HG03103 (cell line): ENCODE results near the gene PFKFB2.

Source experiments
- ATAC-seq: cut with Tn5 transposase; IDR thresholded peaks from one replicate; pipeline ENCODE4 v1.9.1; 2021; ENCODE audit warnings: low read depth; ENCODE audit not compliant: unreplicated experiment

PFKFB2 gene

DNA sequence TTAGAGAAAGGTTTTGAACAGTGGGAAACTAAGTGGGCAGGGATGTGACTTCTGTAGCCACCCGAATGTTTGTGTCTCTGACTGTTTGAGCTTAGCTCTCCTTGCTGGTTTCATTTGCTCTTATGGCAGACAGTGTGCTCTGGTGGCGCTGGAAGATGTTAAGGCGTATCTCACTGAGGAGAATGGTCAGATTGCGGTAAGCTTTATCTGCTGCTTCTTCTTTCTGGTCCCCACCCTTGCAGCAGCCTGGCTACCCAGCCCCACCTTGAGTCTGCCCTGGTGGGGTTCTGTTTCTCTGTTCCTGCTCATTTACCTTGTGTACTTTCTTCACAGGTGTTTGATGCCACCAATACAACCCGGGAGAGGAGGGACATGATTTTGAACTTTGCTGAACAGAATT, 9.9 kb downstream of the PFKFB2 start:
- ATAC-seq: no peak

DNA sequence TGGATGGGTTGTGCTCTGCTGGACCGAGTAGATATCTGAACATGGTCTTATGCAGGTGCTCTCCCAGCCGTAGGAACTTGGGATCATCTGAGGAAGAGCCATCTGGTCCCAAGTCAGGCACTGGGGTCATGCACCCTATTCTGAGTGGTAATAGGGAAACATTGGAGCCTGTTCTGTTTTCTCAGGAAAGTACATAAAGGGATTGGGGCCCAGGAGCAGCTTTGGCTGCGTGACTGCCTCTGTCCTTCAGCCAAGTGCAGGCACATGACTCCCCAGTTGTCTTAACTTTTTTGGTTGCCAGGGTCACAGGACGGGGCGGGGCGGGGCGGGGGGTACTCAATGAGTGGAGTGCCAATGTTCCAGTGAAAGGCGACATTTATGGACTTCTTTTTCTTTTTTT, 11.5 kb downstream of the PFKFB2 start:
- ATAC-seq: no peak

DNA sequence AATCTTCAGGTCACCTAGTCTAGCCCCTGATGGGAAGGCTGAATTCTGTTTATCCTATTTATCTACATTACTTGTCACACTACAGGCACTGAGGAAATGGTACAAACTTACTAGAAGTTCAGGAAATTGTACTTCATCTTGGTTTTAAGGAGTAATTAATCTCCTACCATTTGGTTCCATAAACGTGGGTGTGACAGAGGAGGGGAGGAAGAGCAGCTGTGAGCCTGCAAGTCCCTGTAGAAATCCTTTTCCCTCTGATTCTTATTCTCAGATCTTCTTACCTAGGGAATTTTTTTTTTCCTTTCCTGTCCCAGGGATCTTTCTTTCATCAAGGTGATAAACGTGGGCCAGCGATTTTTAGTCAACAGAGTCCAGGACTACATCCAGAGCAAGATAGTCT, 14.1 kb downstream of the PFKFB2 start:
- no peak for ATAC-seq

DNA sequence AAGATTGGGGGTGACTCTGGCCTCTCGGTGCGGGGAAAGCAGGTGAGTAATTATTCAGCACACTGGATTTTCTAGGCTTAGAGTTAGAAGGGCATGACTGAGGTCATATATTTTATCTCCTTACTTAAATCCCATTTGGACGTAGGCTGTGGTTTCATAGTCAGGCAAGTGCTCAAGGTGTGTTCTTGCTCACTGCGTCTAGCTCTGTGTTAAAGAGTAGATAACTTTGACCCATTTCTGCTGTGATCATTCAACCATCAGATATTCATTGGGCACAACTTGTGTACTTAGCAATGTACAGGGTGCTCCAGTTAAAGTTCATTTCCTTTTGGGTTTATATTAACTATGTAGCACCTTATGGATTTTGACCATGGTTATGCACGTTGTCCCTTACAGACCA, 14.6 kb downstream of the PFKFB2 start:
- no peak for ATAC-seq

DNA sequence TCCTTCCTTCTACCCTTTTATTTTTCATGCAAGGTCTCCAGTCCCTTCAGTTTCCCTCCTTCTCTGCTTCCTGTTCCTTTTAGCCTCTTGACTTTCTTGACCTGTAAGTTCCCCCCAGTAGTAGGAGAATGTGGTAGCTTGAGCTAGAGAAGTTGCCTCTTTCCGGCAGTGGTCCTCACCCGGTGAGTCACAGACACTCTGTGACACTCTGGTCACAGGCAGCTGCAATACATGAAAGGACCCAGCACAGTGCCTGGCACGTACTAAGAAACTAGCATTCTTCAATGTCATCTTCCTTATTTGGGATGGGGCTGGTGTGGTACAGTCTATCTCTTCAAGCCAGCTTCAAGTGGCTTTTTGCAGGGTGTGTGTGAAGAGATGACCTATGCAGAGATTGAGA, 16.0 kb downstream of the PFKFB2 start:
- ATAC-seq: no peak

DNA sequence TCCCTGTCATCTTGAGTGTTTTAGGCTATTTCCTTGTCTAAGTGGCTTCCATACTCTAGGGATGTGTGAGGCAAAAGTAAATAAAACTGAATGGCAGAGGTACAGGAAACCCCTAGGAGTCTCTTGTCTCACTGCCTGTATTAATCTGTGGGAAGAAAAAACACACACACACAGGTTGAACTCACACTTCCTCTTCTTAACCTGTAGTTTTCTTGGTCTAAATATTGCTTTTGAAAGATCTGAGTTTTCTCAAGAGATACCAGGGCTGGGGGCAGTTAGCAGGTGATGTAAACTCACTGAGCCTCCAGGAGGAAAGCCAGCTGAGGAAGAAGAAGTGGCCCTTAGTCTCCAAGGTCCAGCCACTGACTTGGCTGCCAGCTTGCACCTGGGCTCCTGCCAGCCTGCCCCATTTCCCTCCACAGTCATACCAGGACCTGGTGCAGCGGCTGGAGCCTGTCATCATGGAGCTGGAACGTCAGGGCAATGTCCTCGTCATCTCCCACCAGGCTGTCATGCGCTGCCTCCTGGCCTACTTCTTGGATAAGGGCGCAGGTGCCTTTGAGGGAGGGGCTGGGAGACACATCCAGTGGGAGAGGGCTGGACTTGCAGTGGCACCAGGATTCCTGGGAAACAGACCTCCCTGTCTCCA, 16.9 kb downstream of the PFKFB2 start:
- ATAC-seq: no peak

DNA sequence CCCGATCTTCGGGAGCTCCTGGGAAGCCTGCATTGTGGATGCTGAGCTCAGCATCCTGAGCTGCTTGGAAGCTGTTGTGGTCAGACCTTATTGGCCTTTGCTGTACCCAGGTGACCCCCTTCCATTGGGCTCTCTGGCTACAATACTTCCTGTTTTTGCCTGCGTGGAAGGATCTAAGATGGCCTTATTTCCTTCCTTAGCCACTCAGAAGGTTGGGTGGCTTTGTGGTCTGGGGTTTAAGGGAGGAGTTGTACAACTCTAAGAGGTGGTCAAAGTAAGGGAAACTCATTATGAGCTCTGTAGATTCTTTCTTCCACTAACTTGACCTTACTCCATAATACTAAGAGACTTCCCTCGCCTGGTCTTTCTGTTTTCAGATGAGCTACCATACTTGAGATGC, 17.7 kb downstream of the PFKFB2 start:
- ATAC-seq: no peak

DNA sequence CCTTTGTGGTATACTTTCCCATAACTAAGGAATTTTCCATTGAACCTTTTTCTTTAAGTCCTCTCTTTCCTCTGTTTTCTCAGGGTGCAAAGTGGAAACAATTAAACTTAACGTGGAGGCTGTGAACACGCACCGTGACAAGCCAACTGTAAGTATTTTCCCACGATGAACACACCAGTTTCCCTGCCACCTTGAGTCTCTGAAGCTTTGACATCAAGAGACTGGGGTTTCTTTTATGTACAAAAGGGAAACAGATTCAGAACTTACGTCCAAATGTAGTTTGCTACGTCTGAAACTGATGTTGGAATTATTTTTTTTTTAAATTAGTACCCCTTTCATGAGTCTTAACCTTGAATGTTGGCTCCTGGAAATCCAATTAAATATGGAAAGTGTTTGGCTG, 18.4 kb downstream of the PFKFB2 start:
- ATAC-seq: no peak

DNA sequence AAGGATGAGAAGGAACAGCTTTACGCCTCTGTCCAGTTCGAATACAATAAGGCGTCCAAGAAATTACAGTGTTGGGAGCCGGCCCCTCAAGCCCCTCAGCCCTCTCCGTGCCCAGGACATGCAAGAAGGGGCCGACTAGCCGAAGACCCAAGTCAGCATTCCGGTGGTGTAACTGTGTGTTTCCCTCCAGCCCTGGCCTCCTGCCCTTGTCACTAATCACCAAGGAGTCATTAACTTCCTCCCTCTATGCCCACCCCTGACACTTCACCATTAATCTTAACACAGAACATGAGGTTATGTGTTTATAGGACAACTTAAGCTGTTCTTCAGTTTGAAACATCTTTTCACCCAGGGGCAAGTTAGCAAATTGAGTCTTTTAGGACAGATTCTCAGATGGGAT, 19.2 kb downstream of the PFKFB2 start:
- no peak for ATAC-seq

DNA sequence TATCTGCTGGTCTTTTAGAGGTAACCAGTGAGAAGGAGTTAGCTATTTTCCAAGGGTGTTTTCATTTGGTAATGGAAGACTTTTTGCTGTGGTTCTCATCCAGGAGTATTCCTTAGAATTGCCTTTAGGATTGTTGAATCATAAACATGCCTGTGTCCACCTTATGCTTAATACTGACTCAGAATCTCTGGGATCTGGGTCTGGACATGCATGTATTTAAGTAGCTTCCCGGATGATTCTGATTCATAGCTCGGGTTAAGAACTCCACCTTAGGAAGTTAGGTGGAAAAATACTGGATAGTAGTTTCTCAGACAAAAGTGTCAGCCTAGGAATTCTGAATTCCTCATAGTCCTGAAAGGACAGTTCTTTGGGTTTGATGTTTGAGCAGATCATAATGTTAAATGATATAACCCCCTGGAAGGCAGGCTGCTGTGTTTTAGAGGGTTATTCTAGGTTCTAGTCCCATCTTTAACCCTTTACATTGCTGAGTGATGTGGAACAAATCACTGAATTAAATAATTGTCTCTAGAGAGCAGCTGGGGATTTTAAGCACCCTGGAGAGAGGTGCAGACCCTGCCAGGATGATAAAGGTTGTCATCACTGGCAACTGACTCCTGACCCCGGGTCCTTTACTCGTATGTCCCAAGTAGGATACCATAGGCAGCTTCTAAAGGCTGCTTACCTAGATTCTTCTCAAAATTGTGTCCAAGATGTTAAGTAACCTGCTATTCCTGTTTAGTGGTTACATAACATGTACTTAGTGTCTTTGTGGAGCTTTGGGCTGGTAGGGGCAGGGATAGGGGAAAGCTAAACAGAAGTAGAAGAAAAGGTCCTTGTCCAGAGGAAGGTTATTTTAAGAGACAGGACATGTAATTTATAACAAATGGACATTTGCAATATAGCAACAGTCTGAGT, 21.1 kb downstream of the PFKFB2 start:
- no peak for ATAC-seq

DNA sequence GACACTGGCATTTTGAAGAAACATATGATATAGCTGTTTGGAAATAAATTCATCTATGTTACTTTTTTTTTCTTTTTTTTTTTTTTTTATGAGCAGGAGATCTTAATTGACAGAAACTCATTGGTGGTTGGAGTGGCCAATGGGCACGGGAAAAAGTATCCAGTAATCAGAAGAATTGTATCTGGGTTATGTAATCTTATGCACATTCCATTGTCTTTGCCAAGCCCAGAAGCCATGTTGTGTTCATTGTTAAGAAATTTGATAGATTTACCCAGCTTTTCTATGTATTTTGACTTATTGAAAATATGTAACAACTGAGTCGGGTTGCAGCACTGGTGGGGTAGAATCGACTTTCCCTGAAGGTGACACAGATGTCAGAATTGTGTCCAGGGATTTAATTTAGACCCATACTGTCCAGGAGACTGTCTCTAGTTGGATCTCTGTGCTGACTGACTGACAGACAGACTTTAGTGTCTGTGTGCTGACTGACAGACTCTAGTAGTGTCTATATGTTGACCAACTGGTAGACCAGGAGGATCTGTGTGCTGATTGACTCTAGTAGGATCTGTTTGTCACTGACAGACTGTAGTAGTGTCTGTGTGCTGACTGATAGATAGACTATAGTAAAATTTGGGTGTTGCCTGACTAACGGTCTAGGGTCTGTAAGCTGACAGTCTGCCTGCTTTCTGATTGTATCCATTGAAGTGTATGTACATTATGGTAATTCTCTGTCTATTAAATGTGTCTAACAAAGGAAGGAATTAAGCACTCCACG, 23.3 kb downstream of the PFKFB2 start:
- ATAC-seq: no peak

DNA sequence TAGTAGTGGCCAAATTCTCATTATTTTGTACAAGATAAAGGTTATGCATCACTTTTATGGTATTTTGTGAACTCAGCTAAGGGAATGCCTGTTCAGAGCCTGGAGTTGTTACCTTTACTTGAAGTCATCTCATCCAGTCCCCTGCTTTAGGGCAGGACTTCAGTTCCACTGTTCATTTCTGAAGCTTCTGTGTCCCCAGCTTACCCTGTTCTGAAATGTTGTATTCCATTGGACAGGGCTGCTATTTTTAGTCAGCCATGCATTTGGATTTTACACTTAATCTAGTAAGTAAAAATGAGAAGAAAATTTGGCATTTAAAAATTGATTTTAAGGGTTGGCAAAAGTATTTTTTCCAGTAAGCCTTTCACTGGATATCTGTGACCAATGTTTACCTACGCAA, 23.9 kb downstream of the PFKFB2 start:
- no peak for ATAC-seq

DNA sequence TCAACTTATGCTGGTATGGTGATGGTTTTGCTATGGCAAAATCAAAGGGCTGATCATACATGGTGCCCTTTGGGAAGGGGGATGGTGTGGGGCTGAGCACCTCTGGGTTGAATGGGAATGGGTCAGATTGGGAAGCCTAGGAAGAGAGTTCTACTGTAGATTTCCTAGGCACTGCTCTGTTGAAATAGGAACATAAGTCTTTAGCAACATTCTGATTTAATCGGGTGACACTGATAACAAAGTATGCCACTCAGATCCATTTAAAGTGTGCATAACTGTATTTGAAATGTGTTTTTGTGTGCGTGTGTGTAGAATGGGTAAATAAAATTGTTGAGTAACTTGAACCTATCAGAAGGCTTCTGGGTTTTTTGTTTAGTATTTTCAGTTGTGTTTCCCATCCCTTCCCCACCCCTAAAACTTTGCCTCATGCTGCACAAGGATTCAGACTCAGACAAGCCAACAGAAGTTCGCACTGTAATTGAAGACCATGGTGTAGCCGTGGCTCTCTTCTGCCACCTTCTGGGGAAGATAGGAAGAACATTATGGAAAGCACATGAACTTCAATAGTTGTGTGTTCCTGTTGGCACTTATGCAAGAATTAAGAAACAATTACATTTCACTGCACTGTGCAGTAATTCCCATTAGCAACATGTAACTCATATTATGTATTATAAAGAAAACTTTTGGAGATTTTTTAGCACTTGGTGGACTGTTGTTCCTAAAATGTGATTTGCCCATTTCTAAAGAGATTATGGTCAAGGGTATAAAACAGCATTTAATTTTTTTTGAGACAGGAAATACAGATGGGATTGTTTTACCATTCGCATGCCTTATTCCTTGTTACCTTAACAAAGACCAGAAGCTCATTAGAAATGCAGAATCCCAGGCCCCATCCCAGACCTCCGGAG, 24.6 kb downstream of the PFKFB2 start:
- ATAC-seq: no peak

DNA sequence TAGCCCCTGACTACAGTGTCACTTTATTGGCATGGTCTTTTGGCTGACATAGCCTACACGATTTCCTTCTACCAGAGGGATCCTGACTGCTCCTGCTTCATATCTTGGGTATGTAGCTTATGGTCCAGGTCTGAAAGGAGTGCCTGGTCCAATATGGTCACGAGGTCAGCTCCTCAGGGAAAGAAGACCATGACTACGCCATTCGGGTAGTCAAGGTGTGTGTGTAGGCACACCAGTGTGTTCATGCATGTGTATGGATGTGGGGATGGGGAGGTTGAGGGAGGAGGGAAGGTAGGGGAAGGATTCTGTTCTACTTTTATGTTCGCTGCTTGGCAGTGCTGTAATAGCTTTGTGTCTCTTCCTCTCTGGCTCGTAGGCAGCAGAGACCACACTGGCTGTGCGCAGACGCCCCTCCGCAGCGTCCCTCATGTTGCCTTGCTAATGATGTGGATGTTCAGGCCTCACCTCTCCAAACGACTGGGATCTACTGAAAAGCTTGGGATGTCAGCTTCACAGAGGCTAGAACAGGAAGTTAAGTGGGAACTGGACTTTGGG, 25.6 kb downstream of the PFKFB2 start:
- no peak for ATAC-seq

DNA sequence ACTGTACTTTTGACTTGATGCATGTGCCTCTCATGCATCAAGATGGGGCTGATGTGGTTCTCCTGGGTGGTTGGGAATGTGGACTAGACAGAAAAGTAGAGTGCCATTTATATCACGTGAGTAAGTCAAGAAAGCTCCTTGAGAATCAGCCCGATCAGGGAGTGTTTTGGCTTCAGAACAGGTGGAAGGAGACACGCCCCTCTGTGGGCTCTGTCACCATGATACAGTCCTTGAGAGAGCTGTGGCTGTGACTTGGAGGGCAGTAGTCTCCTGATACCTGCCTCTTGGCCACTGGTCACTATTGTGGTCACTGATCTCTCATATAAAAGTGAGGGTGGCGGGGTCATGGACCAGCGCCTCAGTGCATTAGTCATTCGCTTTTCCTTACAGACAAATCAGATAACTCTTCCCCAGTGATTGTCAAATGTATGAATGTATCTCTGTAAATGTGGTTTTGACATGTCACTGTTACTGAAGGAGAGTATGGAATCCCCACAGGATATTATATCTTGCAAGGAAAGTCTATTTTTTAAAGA, 26.7 kb downstream of the PFKFB2 start:
- no peak for ATAC-seq

DNA sequence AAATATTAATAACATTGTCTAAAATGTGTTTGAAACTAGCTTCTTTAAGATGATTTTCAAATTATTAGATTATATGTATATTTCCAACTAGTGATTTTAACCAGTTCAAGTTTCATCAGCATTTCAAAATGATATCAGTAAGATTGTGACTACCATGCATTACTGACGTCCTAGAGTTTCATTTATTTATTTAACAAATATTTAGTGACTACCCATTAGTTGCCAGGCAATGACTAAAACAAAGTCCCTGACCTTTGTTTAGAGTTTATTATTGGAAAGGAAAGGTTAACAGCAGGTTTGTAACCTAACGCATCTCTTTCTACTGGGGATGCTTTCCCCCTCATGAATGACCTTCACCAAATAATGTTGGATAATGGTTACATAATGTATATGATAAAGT, 28.0 kb downstream of the PFKFB2 start:
- no peak for ATAC-seq

DNA sequence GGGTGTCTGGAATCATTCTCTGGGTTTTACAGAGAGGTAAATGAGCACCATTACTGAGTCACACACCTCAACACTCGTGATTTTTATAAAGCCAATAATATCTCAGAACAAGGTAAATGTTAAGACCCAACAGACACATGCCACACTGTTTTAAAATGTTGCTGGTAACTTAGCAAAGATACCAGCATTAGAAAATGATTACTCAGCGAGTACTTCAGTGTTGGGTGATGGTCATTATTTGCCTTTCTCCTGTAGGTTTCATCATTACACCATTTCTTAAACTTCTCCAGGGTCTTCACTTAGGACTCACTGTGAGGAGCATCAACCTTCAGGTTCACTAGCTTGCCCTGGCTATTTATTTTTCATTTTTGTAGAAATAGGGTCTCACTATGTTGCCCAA, 28.7 kb downstream of the PFKFB2 start:
- no peak for ATAC-seq

DNA sequence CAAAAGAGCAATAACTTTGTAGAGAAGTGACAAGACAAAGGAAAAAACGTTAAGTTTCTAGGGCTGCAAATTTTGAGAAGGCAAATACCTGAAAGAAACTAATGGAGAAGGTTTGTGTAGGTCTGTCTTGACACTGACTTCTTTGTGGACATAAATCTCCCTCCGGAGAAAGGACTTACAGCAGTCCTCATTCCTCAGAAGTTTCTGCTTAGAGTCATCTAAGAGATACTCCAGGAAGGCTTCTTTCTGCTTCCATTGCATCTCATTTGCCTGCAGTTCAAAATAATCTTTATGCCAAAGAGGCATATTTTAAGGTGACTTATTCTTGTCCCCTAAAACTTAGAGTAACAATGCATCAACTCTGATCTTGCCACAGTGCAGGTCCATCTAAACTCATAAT, 31.2 kb downstream of the PFKFB2 start:
- ATAC-seq: no peak

DNA sequence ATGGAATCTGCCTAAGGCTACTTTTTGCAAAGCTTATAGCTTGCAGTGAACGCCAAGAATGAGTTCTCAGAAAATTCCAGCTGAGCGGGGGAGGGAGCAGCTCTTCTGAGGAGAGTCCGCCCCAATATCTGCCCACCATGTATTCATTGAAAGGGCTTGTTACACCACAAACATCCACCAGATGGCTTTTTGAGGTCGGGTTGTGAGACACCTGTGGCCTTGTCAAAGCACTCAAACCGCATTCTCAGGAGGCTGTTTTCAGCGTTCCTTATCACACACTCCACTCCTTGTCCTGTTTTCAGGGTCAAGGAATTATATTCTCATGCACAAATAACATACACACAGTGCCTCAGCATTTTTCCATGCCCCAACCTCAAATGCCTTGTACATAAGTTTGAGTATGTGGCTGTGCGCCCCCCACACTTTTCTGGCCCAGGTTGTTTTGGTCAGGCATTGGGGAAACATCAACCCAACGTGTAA, 31.7 kb downstream of the PFKFB2 start:
- no peak for ATAC-seq

DNA sequence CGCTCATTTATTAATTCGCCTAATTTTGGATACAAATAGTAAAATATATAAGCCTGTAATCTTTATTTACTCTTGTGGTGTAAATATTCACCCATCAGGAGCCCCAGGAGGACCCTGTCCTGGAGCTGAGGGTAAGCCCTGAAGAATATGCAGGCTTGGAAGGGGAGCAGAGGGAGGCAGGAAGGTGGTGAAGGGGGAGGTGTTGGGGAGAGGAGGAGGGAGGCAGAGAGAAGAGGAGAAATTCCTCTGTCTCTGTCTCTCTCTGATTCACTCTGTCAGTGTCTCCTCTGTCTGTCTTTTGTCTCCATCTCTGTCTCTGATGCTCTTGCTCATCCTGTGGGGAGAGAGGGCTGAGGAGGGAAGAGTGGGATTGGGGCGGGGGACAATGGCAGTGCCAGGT, 32.8 kb downstream of the PFKFB2 start:
- ATAC-seq: no peak
